Measurements from ENCODE around the gene CBLN4.
A peak's percentile ranks its signal among the peaks of the same experiment; 100 is the strongest.

Gene CBLN4

GRCh38 chr20:56005389-56005715 is at the start of gene CBLN4:
Gene CBLN4 (minus strand): TSS chr20:56005519. CDS start chr20:56004171, 1,348 bp downstream.
- H3K27ac ChIP-seq (ENCODE audit: low read depth, low read length) = no peak within 1 kb of the TSS
- H3K27me3 ChIP-seq (ENCODE audit: control insufficient read depth, insufficient read depth, low read length) = peaks cover 51% of the 10 kb centered on the region
- H3K4me1 ChIP-seq (ENCODE audit: control insufficient read depth, insufficient read depth, low read length) = no peaks in the 10 kb centered on the region
- H3K4me3 ChIP-seq (ENCODE audit: low read depth, low read length) = peak within 1 kb of the TSS; percentile 53
- H3K36me3 ChIP-seq (ENCODE audit: control insufficient read depth, insufficient read depth, low read length) = no peaks in the 10 kb centered on the region
- no peak within 1 kb of the TSS for H3K9ac ChIP-seq (ENCODE audit: low read depth, low read length)
- peaks cover 56% of the 10 kb centered on the region; the same call in 1 of the 2 replicates for H3K9me3 ChIP-seq (ENCODE audit: control insufficient read depth, insufficient read depth, low read length)

GRCh38 chr20:56043227-56043626 is 37.9 kb upstream of the CBLN4 start:
- H3K9ac ChIP-seq (ENCODE audit: low read depth, low read length) = no peak overlapping the region
- H3K27me3 ChIP-seq (ENCODE audit: control insufficient read depth, insufficient read depth, low read length) = no peaks in the 10 kb centered on the region
- H3K4me3 ChIP-seq (ENCODE audit: low read depth, low read length) = no peak overlapping the region
- no peaks in the 10 kb centered on the region for H3K4me1 ChIP-seq (ENCODE audit: control insufficient read depth, insufficient read depth, low read length)
- no peaks in the 10 kb centered on the region for H3K36me3 ChIP-seq (ENCODE audit: control insufficient read depth, insufficient read depth, low read length)
- peaks cover 98% of the 10 kb centered on the region for H3K9me3 ChIP-seq (ENCODE audit: control insufficient read depth, insufficient read depth, low read length)
- H3K27ac ChIP-seq (ENCODE audit: low read depth, low read length) = no peak overlapping the region

GRCh38 chr20:56032251-56032650 is 26.9 kb upstream of the CBLN4 start:
- no peaks in the 10 kb centered on the region for H3K27me3 ChIP-seq (ENCODE audit: control insufficient read depth, insufficient read depth, low read length)
- H3K4me1 ChIP-seq (ENCODE audit: control insufficient read depth, insufficient read depth, low read length) = no peaks in the 10 kb centered on the region
- no peak overlapping the region for H3K27ac ChIP-seq (ENCODE audit: low read depth, low read length)
- H3K4me3 ChIP-seq (ENCODE audit: low read depth, low read length) = no peak overlapping the region
- no peak overlapping the region for H3K9ac ChIP-seq (ENCODE audit: low read depth, low read length)
- peaks cover 93% of the 10 kb centered on the region for H3K9me3 ChIP-seq (ENCODE audit: control insufficient read depth, insufficient read depth, low read length)
- H3K36me3 ChIP-seq (ENCODE audit: control insufficient read depth, insufficient read depth, low read length) = no peaks in the 10 kb centered on the region

DNA sequence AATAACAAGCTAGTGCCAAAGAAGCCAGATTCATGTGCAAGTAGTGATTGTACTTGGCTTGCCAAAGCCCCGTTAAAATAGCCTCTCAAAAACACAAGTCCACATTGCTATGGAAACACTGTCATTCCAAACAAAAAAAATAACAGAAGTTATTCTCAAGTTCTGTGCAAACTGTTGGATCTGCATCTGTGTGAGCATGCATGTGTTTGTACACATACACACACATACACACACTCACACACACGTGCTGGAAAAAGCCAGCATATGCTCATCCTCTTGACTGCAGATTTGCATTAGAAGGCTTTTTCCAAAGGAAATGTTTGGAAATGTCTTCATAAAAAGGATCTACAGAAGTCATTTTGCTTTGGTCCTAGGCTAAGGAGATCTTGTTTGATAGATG is 13.4 kb upstream of the CBLN4 start:
- Histone ChIP-seq H3K27me3 (ENCODE audit: control insufficient read depth, insufficient read depth, low read length) (no peaks in the 10 kb centered on the region), H3K36me3 (ENCODE audit: control insufficient read depth, insufficient read depth, low read length) (no peaks in the 10 kb centered on the region), H3K4me3 (ENCODE audit: low read depth, low read length) (no peak overlapping the region), H3K27ac (ENCODE audit: low read depth, low read length) (no peak overlapping the region), H3K9ac (ENCODE audit: low read depth, low read length) (no peak overlapping the region), H3K9me3 (ENCODE audit: control insufficient read depth, insufficient read depth, low read length) (peaks cover 96% of the 10 kb centered on the region), H3K4me1 (ENCODE audit: control insufficient read depth, insufficient read depth, low read length) (no peaks in the 10 kb centered on the region)

DNA sequence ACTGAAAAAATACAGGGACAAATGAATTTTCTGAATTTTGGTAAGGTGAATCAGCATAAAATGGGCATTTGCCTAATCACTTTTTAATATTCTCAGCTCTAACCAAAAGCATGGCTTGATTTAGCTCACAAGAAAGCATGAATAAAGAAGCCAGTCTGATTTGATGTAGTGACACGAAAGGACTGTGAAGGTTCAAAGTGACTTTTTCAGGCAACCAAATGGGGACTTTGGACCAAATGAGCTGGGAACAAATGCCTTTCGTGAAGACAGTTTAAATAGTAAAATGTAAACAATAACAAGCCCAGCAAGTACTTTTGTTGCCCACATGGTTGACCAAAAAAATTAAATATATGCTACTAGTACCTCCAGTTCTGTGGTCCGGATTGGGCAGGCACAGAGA is 12.9 kb upstream of the CBLN4 start:
- no peaks in the 10 kb centered on the region for H3K36me3 ChIP-seq (ENCODE audit: control insufficient read depth, insufficient read depth, low read length)
- no peak overlapping the region for H3K9ac ChIP-seq (ENCODE audit: low read depth, low read length)
- H3K27ac ChIP-seq (ENCODE audit: low read depth, low read length) = no peak overlapping the region
- H3K27me3 ChIP-seq (ENCODE audit: control insufficient read depth, insufficient read depth, low read length) = no peaks in the 10 kb centered on the region
- no peak overlapping the region for H3K4me3 ChIP-seq (ENCODE audit: low read depth, low read length)
- peaks cover 94% of the 10 kb centered on the region for H3K9me3 ChIP-seq (ENCODE audit: control insufficient read depth, insufficient read depth, low read length)
- H3K4me1 ChIP-seq (ENCODE audit: control insufficient read depth, insufficient read depth, low read length) = no peaks in the 10 kb centered on the region

DNA sequence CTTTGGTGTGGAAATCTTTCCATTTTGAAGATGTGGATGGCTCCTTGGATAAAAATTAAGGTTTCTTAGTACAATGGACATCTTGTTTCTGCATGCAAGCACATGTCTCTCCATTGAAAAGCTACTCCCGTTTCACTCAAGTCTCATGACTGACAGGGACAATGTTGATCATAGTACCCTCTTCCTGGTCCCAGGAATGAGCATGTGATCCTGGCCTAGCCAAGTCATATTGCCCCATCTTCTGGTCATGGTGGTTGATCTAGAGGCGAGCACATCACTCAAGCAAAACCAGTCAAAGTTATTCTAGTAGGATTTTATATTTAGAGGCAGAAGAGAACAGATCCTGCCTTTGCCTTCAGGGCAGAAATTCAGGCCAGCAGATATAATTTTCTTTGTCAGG is 12.2 kb upstream of the CBLN4 start:
- H3K4me3 ChIP-seq (ENCODE audit: low read depth, low read length) = no peak overlapping the region
- peaks cover 90% of the 10 kb centered on the region for H3K9me3 ChIP-seq (ENCODE audit: control insufficient read depth, insufficient read depth, low read length)
- no peaks in the 10 kb centered on the region for H3K36me3 ChIP-seq (ENCODE audit: control insufficient read depth, insufficient read depth, low read length)
- H3K4me1 ChIP-seq (ENCODE audit: control insufficient read depth, insufficient read depth, low read length) = no peaks in the 10 kb centered on the region
- no peaks in the 10 kb centered on the region for H3K27me3 ChIP-seq (ENCODE audit: control insufficient read depth, insufficient read depth, low read length)
- H3K9ac ChIP-seq (ENCODE audit: low read depth, low read length) = no peak overlapping the region
- no peak overlapping the region for H3K27ac ChIP-seq (ENCODE audit: low read depth, low read length)

GRCh38 chr20:56014998-56015397 is 9.7 kb upstream of the CBLN4 start:
- Histone ChIP-seq H3K4me1 (ENCODE audit: control insufficient read depth, insufficient read depth, low read length) (no peaks in the 10 kb centered on the region), H3K9ac (ENCODE audit: low read depth, low read length) (no peak overlapping the region), H3K27ac (ENCODE audit: low read depth, low read length) (no peak overlapping the region), H3K36me3 (ENCODE audit: control insufficient read depth, insufficient read depth, low read length) (no peaks in the 10 kb centered on the region), H3K4me3 (ENCODE audit: low read depth, low read length) (no peak overlapping the region), H3K9me3 (ENCODE audit: control insufficient read depth, insufficient read depth, low read length) (peaks cover 88% of the 10 kb centered on the region), H3K27me3 (ENCODE audit: control insufficient read depth, insufficient read depth, low read length) (no peaks in the 10 kb centered on the region)

GRCh38 chr20:56014151-56014550 is 8.8 kb upstream of the CBLN4 start:
- no peak overlapping the region for H3K9ac ChIP-seq (ENCODE audit: low read depth, low read length)
- peaks cover 84% of the 10 kb centered on the region for H3K9me3 ChIP-seq (ENCODE audit: control insufficient read depth, insufficient read depth, low read length)
- no peak overlapping the region for H3K4me3 ChIP-seq (ENCODE audit: low read depth, low read length)
- no peaks in the 10 kb centered on the region for H3K4me1 ChIP-seq (ENCODE audit: control insufficient read depth, insufficient read depth, low read length)
- no peaks in the 10 kb centered on the region for H3K27me3 ChIP-seq (ENCODE audit: control insufficient read depth, insufficient read depth, low read length)
- H3K36me3 ChIP-seq (ENCODE audit: control insufficient read depth, insufficient read depth, low read length) = no peaks in the 10 kb centered on the region
- H3K27ac ChIP-seq (ENCODE audit: low read depth, low read length) = no peak overlapping the region

DNA sequence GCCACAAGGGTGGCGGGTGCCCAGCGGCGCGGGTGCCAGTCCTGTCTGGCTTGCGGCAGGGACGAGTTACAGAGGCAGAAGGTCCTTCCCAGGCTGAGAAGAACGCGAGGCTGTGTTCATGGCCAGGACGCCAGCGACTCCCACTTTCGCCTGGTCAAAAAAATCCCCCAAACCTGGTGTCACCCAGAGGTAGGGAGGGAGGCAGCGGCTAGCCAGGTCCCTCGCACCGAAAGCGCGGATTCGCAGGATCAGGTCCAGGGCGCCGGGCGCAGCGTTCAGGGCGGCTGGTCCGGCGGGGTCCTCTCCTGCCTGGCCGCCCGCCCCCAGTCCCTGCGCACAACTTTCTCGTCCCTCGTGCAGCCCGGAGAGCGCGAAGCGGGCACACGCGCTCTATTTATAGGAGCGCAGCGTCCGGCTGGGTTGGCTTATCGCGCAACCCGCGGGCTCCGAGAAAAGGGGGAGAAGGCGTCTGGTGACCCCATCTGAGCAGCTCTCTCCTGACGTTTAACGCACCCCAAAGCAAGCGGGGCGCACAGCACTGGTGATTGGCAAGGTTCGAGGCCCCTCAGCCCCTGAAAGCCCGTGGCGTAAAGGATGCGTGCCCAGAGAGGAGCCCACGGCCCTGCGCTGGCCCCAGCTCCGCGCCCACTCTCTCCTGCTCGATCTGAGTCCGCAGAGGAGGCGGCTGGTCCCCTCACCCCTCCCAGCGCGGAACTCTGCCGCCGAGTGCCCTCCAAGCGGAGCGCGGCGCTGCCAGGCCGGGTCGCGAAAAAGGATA is 519 bp downstream of the CBLN4 start:
- peaks cover 51% of the 10 kb centered on the region for H3K27me3 ChIP-seq (ENCODE audit: control insufficient read depth, insufficient read depth, low read length)
- H3K9me3 ChIP-seq (ENCODE audit: control insufficient read depth, insufficient read depth, low read length) = peaks cover 59% of the 10 kb centered on the region
- peak overlapping the region; percentile 53 for H3K4me3 ChIP-seq (ENCODE audit: low read depth, low read length)
- no peak overlapping the region for H3K9ac ChIP-seq (ENCODE audit: low read depth, low read length)
- H3K36me3 ChIP-seq (ENCODE audit: control insufficient read depth, insufficient read depth, low read length) = no peaks in the 10 kb centered on the region
- no peaks in the 10 kb centered on the region for H3K4me1 ChIP-seq (ENCODE audit: control insufficient read depth, insufficient read depth, low read length)
- no peak overlapping the region for H3K27ac ChIP-seq (ENCODE audit: low read depth, low read length)

- Histone ChIP-seq H3K36me3 (ENCODE audit: control insufficient read depth, insufficient read depth, low read length) (no peaks in the 10 kb centered on the region), H3K27me3 (ENCODE audit: control insufficient read depth, insufficient read depth, low read length) (peaks cover 51% of the 10 kb centered on the region), H3K9me3 (ENCODE audit: control insufficient read depth, insufficient read depth, low read length) (peaks cover 62% of the 10 kb centered on the region), H3K9ac (ENCODE audit: low read depth, low read length) (no peak overlapping the region), H3K4me1 (ENCODE audit: control insufficient read depth, insufficient read depth, low read length) (no peaks in the 10 kb centered on the region), H3K4me3 (ENCODE audit: low read depth, low read length) (peak overlapping the region; percentile 29), H3K27ac (ENCODE audit: low read depth, low read length) (no peak overlapping the region)
Observed at GRCh38 chr20:56004007-56004406, 1.3 kb downstream of the CBLN4 start.

GRCh38 chr20:56002908-56003800 is 2.2 kb downstream of the CBLN4 start:
- no peaks in the 10 kb centered on the region for H3K36me3 ChIP-seq (ENCODE audit: control insufficient read depth, insufficient read depth, low read length)
- no peak overlapping the region for H3K9ac ChIP-seq (ENCODE audit: low read depth, low read length)
- peak overlapping the region; percentile 29 for H3K4me3 ChIP-seq (ENCODE audit: low read depth, low read length)
- peaks cover 51% of the 10 kb centered on the region for H3K27me3 ChIP-seq (ENCODE audit: control insufficient read depth, insufficient read depth, low read length)
- H3K4me1 ChIP-seq (ENCODE audit: control insufficient read depth, insufficient read depth, low read length) = no peaks in the 10 kb centered on the region
- peaks cover 65% of the 10 kb centered on the region for H3K9me3 ChIP-seq (ENCODE audit: control insufficient read depth, insufficient read depth, low read length)
- H3K27ac ChIP-seq (ENCODE audit: low read depth, low read length) = no peak overlapping the region

Measured in HUES48 (cell line).